Activated naive CD4-positive, alpha-beta T cell (primary cell): ENCODE data around the gene VAMP8.
A peak's percentile ranks its signal among the peaks of the same experiment; 100 is the strongest.
"Not testable (repeated sequence)": the region's sequence is repeated elsewhere in the genome, so short reads cannot be mapped to it uniquely, and the experiment has no call there.

Experiments
- DNase-seq, 4 experiments: peaks; one replicate each; lab custom pipeline; 2025; lab: John Stamatoyannopoulos, UW

Gene VAMP8

GRCh38 chr2:85579266-85579935, 2.0 kb downstream of the VAMP8 start:
- no peak for DNase-seq

- DNase-seq: no peak
Measured at GRCh38 chr2:85580206-85580605, 2.8 kb downstream of the VAMP8 start.

GRCh38 chr2:85582492-85582891, 5.1 kb downstream of the VAMP8 start:
- no peak for DNase-seq

- DNase-seq: peak in 2 of 4 experiments; percentile 11 to 31
Measured at GRCh38 chr2:85583667-85584353, 6.4 kb downstream of the VAMP8 start.

GRCh38 chr2:85584354-85584856, 7.0 kb downstream of the VAMP8 start, which contains the start of gene VAMP5:
Gene VAMP5, plus strand, starts transcription at chr2:85584431. Its CDS starts 60 bp downstream, at chr2:85584491.
- peak in 1 of 4 experiments; percentile 37 for DNase-seq

- DNase-seq: peak in 1 of 4 experiments; percentile 35
Measured at GRCh38 chr2:85584857-85585780, 7.7 kb downstream of the VAMP8 start.

GRCh38 chr2:85585781-85586105, 8.4 kb downstream of the VAMP8 start:
- no peak for DNase-seq

GRCh38 chr2:85588236-85588635, 10.8 kb downstream of the VAMP8 start:
- DNase-seq: no peak

GRCh38 chr2:85588645-85589044, 11.3 kb downstream of the VAMP8 start:
- DNase-seq: no peak

- no peak for DNase-seq
Measured at GRCh38 chr2:85589181-85589580, 11.8 kb downstream of the VAMP8 start.

- DNase-seq: no peak
Measured at GRCh38 chr2:85589982-85590791, 12.8 kb downstream of the VAMP8 start.

- no peak for DNase-seq
Measured at GRCh38 chr2:85590950-85591349, 13.6 kb downstream of the VAMP8 start.

GRCh38 chr2:85591563-85591962, 14.2 kb downstream of the VAMP8 start:
- no peak for DNase-seq

GRCh38 chr2:85592299-85592698, 14.9 kb downstream of the VAMP8 start:
- not testable (repeated sequence) for DNase-seq

- no peak for DNase-seq
Measured at GRCh38 chr2:85593023-85593422, 15.6 kb downstream of the VAMP8 start.

GRCh38 chr2:85594715-85595300, 17.4 kb downstream of the VAMP8 start:
- no peak for DNase-seq

GRCh38 chr2:85595301-85596025, 18.1 kb downstream of the VAMP8 start, which contains the start of gene RNF181:
Gene RNF181, plus strand, starts transcription at chr2:85595745. Its CDS starts 19 bp downstream, at chr2:85595764.
- DNase-seq: peak; percentile 65 to 78 (median 72)

- no peak for DNase-seq
Measured at GRCh38 chr2:85596026-85596333, 18.6 kb downstream of the VAMP8 start.

GRCh38 chr2:85596486-85597143, 19.2 kb downstream of the VAMP8 start:
- no peak for DNase-seq

GRCh38 chr2:85597241-85597640, 19.9 kb downstream of the VAMP8 start:
- DNase-seq: no peak
